SU-DHL-6 (cell line): Measurements from ENCODE around the gene SNX27.

Experiments used
- H2AFZ ChIP-seq: fragments of 200-600 bp; sonication (generic); 2 replicates; pipeline ENCODE4 v1.6.1; 2014; ENCODE audit warnings: low read depth, mild to moderate bottlenecking, moderate library complexity, mixed read lengths, antibody characterized with exemption, low read length; ENCODE audit not compliant: severe bottlenecking
- H3F3A ChIP-seq: fragments of 200-600 bp; shearing (Covaris generic); 2 replicates; pipeline ENCODE4 v1.6.0; 2016; ENCODE audit warnings: antibody characterized with exemption, mild to moderate bottlenecking; ENCODE audit not compliant: insufficient read depth
- H3K27ac ChIP-seq: fragments of 200-600 bp; sonication (generic); 2 replicates; pipeline ENCODE4 v1.5.1; 2016; ENCODE audit warnings: low read depth, mild to moderate bottlenecking, low read length, moderate library complexity, mixed read lengths
- H3K27me3 ChIP-seq: fragments of 200-600 bp; sonication (generic), shearing (Covaris generic); 2 replicates; pipeline ENCODE4 v1.6.0; 2014; ENCODE audit warnings: mild to moderate bottlenecking, low read length
- H3K36me3 ChIP-seq: fragments of 200-600 bp; sonication (generic); 2 replicates; pipeline ENCODE4 v1.6.1; 2014; ENCODE audit warnings: mild to moderate bottlenecking, low read length, mixed read lengths
- H3K4me2 ChIP-seq: fragments of 300-600, 200-600 bp; shearing (Covaris generic), sonication (generic); 2 replicates; pipeline ENCODE4 v1.6.0; 2014; ENCODE audit warnings: low read length, low read depth, mild to moderate bottlenecking; ENCODE audit not compliant: poor library complexity, severe bottlenecking
- H3K4me3 ChIP-seq: fragments of 200-600 bp; sonication (generic); 2 replicates; pipeline ENCODE4 v1.5.1; 2014; ENCODE audit warnings: antibody characterized with exemption, low read length, mild to moderate bottlenecking, mixed read lengths; ENCODE audit not compliant: insufficient read depth, poor library complexity, severe bottlenecking
- H3K79me2 ChIP-seq: fragments of 200-600 bp; sonication (generic); 2 replicates; pipeline ENCODE4 v1.6.1; 2014; ENCODE audit warnings: mild to moderate bottlenecking, low read length, moderate library complexity; ENCODE audit not compliant: insufficient read depth
- H3K9ac ChIP-seq: fragments of 200-600 bp; sonication (generic); 2 replicates; pipeline ENCODE4 v1.7.0; 2014; ENCODE audit warnings: mild to moderate bottlenecking, low read length
- H3K9me2 ChIP-seq: fragments of 200-600 bp; sonication (generic); replicated peaks from 2 replicates; pipeline ENCODE4 v1.6.1; 2014; ENCODE audit warnings: low read length; ENCODE audit not compliant: insufficient read depth
- H3K9me3 ChIP-seq: fragments of 200-600 bp; sonication (generic); 2 replicates; pipeline ENCODE4 v1.6.1; 2014; ENCODE audit warnings: low read length, mixed read lengths; ENCODE audit not compliant: insufficient read depth
- H4K20me1 ChIP-seq: fragments of 200-600 bp; sonication (generic); 2 replicates; pipeline ENCODE4 v1.6.1; 2014; ENCODE audit warnings: low read depth, mild to moderate bottlenecking, antibody characterized with exemption, low read length, moderate library complexity, mixed read lengths
- EZH2phosphoT487 ChIP-seq: fragments of 200-600 bp; sonication (generic), shearing (Covaris generic); conservative IDR thresholded peaks from 2 replicates; pipeline ENCODE4 v1.6.1; 2018; ENCODE audit warnings: mild to moderate bottlenecking, antibody characterized with exemption, low read length, moderate library complexity, mixed read lengths
- TF ChIP-seq, protein P1 (sequence below): fragments of 200-600 bp; sonication (generic); IDR thresholded peaks from one replicate; pipeline ENCODE4 v1.5.1; 2017; ENCODE audit warnings: antibody characterized with exemption, mild to moderate bottlenecking, low read length, moderate library complexity; ENCODE audit not compliant: insufficient read depth, poor library complexity, severe bottlenecking

SNX27 gene

DNA sequence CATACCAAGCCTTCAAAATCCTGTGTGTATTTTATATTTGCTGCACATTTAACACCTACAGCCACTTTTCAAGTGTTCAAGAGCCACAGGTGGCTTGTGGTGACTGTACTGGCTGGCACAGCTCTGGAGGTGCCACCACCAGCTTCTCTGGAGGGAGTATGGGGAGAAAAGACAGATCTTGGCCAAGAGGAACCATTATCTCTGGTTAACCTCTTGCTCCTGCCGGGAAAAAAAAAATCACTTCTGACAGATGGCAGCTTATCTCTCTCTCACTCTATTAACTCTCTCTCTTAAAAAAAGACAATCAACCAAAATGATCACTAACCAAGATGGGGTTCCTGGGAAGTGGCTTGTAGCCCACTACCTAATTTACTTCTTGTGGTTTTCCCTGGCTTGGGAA, 108.3 kb downstream of the SNX27 start:
- no peaks in the 10 kb centered on the region for H3K9me3 ChIP-seq
- no peaks in the 10 kb centered on the region for H3K36me3 ChIP-seq
- no peaks in the 10 kb centered on the region for H3K9me2 ChIP-seq
- H3K4me3 ChIP-seq, result no peak overlapping the region
- H3K27me3 ChIP-seq, result no peaks in the 10 kb centered on the region
- H3K79me2 ChIP-seq, result no peaks in the 10 kb centered on the region
- TF ChIP-seq EZH2phosphoT487, result no peak
- TF ChIP-seq, protein P1, sequence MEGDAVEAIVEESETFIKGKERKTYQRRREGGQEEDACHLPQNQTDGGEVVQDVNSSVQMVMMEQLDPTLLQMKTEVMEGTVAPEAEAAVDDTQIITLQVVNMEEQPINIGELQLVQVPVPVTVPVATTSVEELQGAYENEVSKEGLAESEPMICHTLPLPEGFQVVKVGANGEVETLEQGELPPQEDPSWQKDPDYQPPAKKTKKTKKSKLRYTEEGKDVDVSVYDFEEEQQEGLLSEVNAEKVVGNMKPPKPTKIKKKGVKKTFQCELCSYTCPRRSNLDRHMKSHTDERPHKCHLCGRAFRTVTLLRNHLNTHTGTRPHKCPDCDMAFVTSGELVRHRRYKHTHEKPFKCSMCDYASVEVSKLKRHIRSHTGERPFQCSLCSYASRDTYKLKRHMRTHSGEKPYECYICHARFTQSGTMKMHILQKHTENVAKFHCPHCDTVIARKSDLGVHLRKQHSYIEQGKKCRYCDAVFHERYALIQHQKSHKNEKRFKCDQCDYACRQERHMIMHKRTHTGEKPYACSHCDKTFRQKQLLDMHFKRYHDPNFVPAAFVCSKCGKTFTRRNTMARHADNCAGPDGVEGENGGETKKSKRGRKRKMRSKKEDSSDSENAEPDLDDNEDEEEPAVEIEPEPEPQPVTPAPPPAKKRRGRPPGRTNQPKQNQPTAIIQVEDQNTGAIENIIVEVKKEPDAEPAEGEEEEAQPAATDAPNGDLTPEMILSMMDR, result no peak
- no peak overlapping the region for H3K27ac ChIP-seq
- H3K9ac ChIP-seq, result no peak overlapping the region
- H4K20me1 ChIP-seq, result no peaks in the 10 kb centered on the region
- H3F3A ChIP-seq, result no peaks in the 10 kb centered on the region
- H3K4me2 ChIP-seq, result no peak overlapping the region
- no peak overlapping the region for H2AFZ ChIP-seq

DNA sequence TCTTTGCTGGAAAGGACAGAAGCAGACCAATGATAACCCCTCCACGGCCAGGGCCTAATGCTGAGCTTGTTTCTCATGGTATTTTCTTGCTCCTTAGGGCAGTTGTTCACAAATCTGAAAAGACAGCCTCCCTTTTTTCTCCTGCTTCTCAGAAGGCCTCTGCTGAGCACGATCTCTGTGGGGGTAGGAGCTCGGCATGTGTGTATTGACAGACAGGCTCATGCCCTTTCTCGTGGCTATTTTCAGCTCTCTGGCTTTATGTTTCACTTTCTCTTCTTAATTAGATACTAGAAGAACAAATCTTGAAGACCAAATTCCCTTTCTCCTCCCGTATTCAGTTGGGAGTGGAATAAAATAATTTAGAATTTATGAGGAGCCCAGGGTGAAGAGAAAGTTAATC, 108.7 kb downstream of the SNX27 start:
- Histone ChIP-seq H3K27me3 (no peaks in the 10 kb centered on the region), H3K9me2 (no peaks in the 10 kb centered on the region), H3K4me2 (peak overlapping the region; percentile 45), H3K27ac (no peak overlapping the region), H3K9ac (no peak overlapping the region), H3K4me3 (no peak overlapping the region), H3K36me3 (no peaks in the 10 kb centered on the region), H4K20me1 (no peaks in the 10 kb centered on the region), H3K9me3 (no peaks in the 10 kb centered on the region), H3F3A (no peaks in the 10 kb centered on the region), H2AFZ (no peak overlapping the region), H3K79me2 (no peaks in the 10 kb centered on the region)
- TF ChIP-seq, protein P1, result no peak
- no peak for TF ChIP-seq EZH2phosphoT487

DNA sequence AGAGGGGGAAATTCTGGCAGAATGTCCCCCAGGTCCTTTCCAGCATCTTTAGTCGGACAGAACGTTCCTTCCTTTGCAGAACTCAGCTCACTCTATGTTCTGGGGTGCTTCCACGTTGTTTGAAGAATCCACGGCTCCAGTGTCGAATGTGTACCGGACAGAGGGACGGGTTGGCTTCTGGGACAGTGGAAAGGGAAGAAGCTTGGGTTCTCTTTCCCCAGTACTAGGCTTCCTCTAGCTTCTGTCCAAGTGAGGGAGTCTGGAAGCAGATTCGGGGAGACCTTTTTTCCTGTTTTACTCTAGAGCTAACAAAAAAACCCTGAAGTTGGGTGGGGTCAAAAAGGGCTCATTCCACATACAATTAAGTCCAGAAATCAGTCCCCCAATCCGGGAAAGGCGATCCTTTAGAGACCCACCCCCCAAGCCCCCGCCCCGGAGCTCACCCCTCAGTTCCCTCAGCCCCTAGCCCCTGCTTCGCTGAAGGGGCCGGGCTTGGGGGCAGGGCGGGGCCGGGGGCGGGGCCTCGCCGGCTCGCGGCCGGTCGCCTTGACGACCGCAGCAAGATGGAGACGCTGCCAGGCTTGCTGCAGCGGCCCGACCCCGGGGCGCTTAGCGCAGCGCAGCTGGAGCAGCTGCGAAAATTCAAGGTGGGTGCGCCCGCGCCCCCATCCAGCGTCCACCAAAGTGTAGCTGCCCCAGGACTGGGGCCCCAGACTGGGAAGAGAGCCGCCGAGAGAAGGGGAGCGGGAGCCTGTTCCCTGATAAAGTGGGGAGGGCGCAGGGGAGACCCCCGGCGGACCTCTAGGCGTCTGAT, 109.3 kb downstream of the SNX27 start, which contains the start of gene RIIAD1:
RIIAD1 (plus strand) TSS at position 549 of the 814 bp plus-strand sequence; CDS start at position 564, 15 bp downstream.
- Histone ChIP-seq H3K36me3 (no peaks in the 10 kb centered on the region), H3K9me2 (no peaks in the 10 kb centered on the region), H4K20me1 (no peaks in the 10 kb centered on the region), H3K79me2 (no peaks in the 10 kb centered on the region), H2AFZ (peak within 1 kb of the TSS; percentile 27), H3K4me2 (peak within 1 kb of the TSS; percentile 45), H3K9me3 (no peaks in the 10 kb centered on the region), H3K27me3 (no peaks in the 10 kb centered on the region), H3K27ac (no peak within 1 kb of the TSS), H3F3A (no peaks in the 10 kb centered on the region), H3K4me3 (no peak within 1 kb of the TSS), H3K9ac (no peak within 1 kb of the TSS)
- TF ChIP-seq, protein P1, result no peak
- TF ChIP-seq EZH2phosphoT487, result no peak
